Activated B cell treated with CpG ODN at 0.5 μM for 24 hours (primary cell): ENCODE data around the gene LRRC63. TPM values are rescaled to one million over a fixed set of nuclear protein-coding genes. Genes with fewer than 3 reads are reported as not detected.
"Not testable (repeated sequence)": the region's sequence is repeated elsewhere in the genome, so short reads cannot be mapped to it uniquely, and the experiment has no call there.

Experiments
- ATAC-seq: fragments of 200-7000 bp; cut with Tn5 transposase; one replicate; pipeline ENCODE4 v1.10.0; 2021; ENCODE audit warnings: low read depth, mild to moderate bottlenecking, moderate library complexity
- CTCF ChIA-PET: fragments of 350-600 bp; sonication (Branson Sonifier 250); formaldehyde crosslinking; loops from one replicate; lab custom pipeline; 2021; ENCODE audit warnings: antibody characterized with exemption; lab: Charles Lee
- POLR2A ChIA-PET: fragments of 350-600 bp; sonication (Branson Sonifier 250); formaldehyde crosslinking; loops from one replicate; lab custom pipeline; 2021; ENCODE audit warnings: antibody characterized with exemption; lab: Charles Lee
- DNase-seq: peaks from one replicate; pipeline ENCODE4 v3.0.0; 2022
- H3K27ac Mint-ChIP-seq: one replicate; pipeline ENCODE4 v1.8.0; 2020; ENCODE audit warnings: mixed read lengths
- H3K27me3 Mint-ChIP-seq: one replicate; pipeline ENCODE4 v1.8.0; 2021; ENCODE audit warnings: mixed read lengths
- H3K36me3 Mint-ChIP-seq: one replicate; pipeline ENCODE4 v1.8.0; 2021; ENCODE audit warnings: low read depth, mixed read lengths
- H3K4me1 Mint-ChIP-seq: one replicate; pipeline ENCODE4 v1.8.0; 2021; ENCODE audit warnings: mixed read lengths
- H3K4me3 Mint-ChIP-seq: one replicate; pipeline ENCODE4 v1.8.0; 2020; ENCODE audit warnings: mild to moderate bottlenecking, mixed read lengths
- H3K9me3 Mint-ChIP-seq: one replicate; pipeline ENCODE4 v1.8.0; 2020; ENCODE audit warnings: mixed read lengths
- intact Hi-C: fragments of 100-400 bp; cut with micrococcal nuclease; formaldehyde crosslinking; loops from one replicate; pipeline ENCODE4 v1.15.1; 2024
- total RNA-seq: library from RNA; stranded (reverse); gene quantifications from 2 replicates; pipeline ENCODE4 v1.2.3, GENCODE V29; 2022
- TF ChIP-seq, protein P1 (sequence below): fragments of 200-600 bp; IDR thresholded peaks from one replicate; pipeline ENCODE4 v1.8.0; 2022; ENCODE audit warnings: antibody characterized with exemption, mild to moderate bottlenecking

Gene LRRC63
- total RNA-seq, 1 donor from 2014 or later, result not detected

DNA sequence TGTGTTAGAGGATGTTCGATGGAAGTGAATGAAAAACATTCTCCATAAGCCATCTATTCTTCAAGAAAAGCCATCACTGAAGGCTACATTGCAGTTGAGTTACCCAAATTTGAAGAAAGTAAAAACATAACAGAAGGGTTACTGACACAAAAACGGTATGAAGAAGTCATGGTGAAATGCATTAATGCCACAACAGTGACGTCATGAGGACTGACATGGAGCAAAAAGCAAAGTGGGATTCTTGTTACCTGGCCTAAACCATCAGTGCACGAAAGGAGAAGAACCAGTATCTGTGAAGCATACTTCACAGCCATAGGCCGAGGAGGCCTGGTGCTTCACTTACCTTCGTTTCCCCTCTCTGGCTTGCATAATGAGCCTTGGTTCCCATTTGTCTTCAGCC lies 58.7 kb downstream of the LRRC63 start:
- Mint-ChIP-seq H3K4me3 (no peak overlapping the region), H3K27ac (no peak overlapping the region), H3K27me3 (no peaks in the 10 kb centered on the region), H3K9me3 (no peaks in the 10 kb centered on the region), H3K4me1 (no peaks in the 10 kb centered on the region), H3K36me3 (no peaks in the 10 kb centered on the region)
- TF ChIP-seq, protein P1, sequence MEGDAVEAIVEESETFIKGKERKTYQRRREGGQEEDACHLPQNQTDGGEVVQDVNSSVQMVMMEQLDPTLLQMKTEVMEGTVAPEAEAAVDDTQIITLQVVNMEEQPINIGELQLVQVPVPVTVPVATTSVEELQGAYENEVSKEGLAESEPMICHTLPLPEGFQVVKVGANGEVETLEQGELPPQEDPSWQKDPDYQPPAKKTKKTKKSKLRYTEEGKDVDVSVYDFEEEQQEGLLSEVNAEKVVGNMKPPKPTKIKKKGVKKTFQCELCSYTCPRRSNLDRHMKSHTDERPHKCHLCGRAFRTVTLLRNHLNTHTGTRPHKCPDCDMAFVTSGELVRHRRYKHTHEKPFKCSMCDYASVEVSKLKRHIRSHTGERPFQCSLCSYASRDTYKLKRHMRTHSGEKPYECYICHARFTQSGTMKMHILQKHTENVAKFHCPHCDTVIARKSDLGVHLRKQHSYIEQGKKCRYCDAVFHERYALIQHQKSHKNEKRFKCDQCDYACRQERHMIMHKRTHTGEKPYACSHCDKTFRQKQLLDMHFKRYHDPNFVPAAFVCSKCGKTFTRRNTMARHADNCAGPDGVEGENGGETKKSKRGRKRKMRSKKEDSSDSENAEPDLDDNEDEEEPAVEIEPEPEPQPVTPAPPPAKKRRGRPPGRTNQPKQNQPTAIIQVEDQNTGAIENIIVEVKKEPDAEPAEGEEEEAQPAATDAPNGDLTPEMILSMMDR, result no peak
- ChIA-PET CTCF (no interaction called here), POLR2A (no interaction called here)
- ATAC-seq (no peak), DNase-seq (no peak)
- intact Hi-C loops, result no loop called here

DNA sequence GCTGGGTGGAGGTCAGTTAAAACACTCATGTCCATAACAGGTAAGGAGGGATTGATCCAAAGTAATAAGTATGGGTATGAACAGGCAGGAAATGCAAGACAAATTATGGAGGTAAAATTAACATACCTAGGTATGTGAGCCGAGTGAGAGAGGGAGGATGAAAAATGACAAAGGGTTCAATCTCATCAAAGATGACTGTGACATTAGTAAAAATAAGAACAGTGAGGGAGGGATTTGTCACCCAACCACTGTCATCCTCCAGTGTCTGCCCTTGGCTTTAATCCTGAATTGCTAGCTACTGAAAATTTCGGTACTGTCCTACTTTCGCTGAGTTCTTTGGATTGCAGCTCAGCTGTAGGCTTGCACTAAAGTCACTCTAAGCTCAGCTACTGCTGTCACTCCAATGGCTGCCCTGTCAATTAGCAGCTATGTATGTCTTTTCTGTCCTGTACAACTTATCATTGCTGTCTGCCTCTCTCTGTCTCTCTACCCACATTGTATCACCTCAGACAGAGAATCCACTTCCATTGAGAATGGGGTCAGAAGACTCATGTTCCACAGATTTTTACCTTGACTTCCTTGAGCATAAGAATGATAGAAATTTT lies 62.5 kb downstream of the LRRC63 start:
- DNase-seq (no peak), ATAC-seq (no peak)
- Mint-ChIP-seq H3K27ac (no peak overlapping the region), H3K36me3 (no peaks in the 10 kb centered on the region), H3K9me3 (no peaks in the 10 kb centered on the region), H3K4me3 (no peak overlapping the region), H3K27me3 (no peaks in the 10 kb centered on the region), H3K4me1 (no peaks in the 10 kb centered on the region)
- intact Hi-C loops, result no loop called here
- POLR2A ChIA-PET, result no interaction called here
- TF ChIP-seq, protein P1, result no peak
- CTCF ChIA-PET, result no interaction called here

DNA sequence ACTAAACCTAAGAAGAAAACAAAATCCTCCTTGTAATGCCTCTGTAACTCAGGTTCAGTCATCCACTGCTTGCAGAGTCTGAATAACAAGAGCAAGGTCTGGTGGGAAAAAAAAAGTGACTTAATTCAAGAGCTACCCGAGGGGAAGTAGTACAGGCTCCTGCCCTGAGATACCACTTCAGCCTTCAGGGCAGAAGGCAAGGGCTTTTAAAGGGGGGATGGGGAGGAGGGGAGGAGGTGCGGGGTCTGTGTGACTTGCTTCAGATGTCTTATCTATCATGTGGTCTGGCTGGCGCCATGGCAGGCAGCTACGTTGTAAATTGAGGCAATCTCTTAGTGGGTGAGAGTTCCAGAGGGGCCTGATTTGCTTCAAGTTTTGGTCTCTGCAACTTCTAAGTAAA lies 66.7 kb downstream of the LRRC63 start:
- intact Hi-C loops, result no loop called here
- ChIA-PET POLR2A (no interaction called here), CTCF (interaction anchor here (0.6 to 1.4 kb wide), 2 partner anchors 11 to 935 kb away, joined by 3 to 4 read pairs; no protein-coding TSS in a partner anchor)
- Mint-ChIP-seq H3K27me3 (no peaks in the 10 kb centered on the region), H3K36me3 (no peaks in the 10 kb centered on the region), H3K4me3 (no peak overlapping the region), H3K27ac (no peak overlapping the region), H3K4me1 (no peaks in the 10 kb centered on the region), H3K9me3 (no peaks in the 10 kb centered on the region)
- DNase-seq (no peak), ATAC-seq (no peak)
- TF ChIP-seq, protein P1, result no peak

DNA sequence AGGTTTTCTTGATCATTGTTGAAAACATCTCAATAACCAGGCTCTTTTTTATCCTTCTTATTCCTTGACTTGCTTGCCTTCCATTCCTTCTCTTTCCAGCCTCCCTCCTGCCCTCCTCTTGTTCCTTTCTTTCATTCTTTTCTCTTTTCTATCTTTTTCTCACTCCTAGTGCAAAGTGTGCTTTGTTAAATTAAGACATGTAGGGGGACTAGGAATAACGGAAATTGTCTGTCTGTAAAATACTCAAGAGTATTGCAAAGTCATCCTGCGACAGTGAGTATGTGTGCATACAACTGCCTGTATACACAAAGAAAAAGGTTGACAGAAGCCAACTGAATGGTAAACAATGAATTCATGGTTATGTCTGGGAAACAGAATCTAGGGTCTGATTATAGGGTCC lies 70.1 kb downstream of the LRRC63 start:
- ChIA-PET POLR2A (no interaction called here), CTCF (no interaction called here)
- TF ChIP-seq, protein P1, result no peak
- no peak overlapping the region for H3K4me3 Mint-ChIP-seq
- H3K4me1 Mint-ChIP-seq, result no peaks in the 10 kb centered on the region
- H3K27me3 Mint-ChIP-seq, result no peaks in the 10 kb centered on the region
- no peaks in the 10 kb centered on the region for H3K9me3 Mint-ChIP-seq
- no peak for ATAC-seq
- DNase-seq, result no peak
- intact Hi-C loops, result no loop called here
- no peak overlapping the region for H3K27ac Mint-ChIP-seq
- no peaks in the 10 kb centered on the region for H3K36me3 Mint-ChIP-seq

DNA sequence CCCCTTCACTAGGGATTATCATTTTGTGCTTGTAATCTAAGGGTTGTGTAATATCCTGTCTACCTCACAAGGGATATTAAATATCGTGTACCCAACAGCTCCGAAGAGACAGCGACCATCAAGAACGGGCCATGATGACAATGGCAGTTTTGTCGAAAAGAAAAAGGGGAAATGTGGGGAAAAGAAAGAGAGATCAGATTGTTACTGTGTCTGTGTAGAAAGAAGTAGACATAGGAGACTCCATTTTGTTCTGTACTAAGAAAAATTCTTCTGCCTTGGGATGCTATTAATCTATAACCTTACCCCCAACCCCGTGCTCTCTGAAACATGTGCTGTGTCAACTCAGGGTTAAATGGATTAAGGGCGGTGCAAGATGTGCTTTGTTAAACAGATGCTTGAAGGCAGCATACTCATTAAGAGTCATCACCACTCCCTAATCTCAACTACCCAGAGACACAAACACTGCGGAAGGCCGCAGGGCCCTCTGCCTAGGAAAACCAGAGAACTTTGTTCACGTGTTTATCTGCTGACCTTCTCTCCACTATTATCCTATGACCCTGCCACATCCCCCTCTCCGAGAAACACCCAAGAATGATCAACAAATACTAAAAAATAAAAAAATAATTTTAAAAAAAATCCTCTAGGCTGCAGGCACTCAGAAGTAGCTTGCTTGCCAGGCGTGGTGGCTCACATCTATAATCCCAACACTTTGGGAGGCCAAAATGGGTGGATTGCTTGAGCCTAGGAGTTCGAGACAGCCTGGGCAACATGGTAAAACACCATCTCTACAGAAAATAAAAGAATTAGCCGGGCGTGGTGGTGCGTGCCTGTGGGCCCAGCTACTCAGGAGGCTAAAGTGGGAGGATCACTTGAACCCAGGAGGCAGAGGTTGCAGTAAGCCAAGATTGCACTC lies 72.4 kb downstream of the LRRC63 start:
- H3K36me3 Mint-ChIP-seq, ATAC-seq, H3K4me3 Mint-ChIP-seq, H3K9me3 Mint-ChIP-seq, intact Hi-C loops, DNase-seq, H3K27me3 Mint-ChIP-seq, H3K4me1 Mint-ChIP-seq, H3K27ac Mint-ChIP-seq, POLR2A ChIA-PET: not testable (repeated sequence)
- CTCF ChIA-PET, result interaction anchor here (1.3 kb wide), 1 partner anchor 49 kb away, joined by 3 read pairs; no protein-coding TSS in a partner anchor
